Spleen (tissue), 11 donors: ENCODE results near the gene CLCN3. TPM values are rescaled to one million over a fixed set of nuclear protein-coding genes. Genes with fewer than 3 reads are reported as not detected.

Source experiments
- DNase-seq: peaks from one replicate; pipeline ENCODE4 v3.0.0-alpha.2; 2020
- H3K27ac ChIP-seq, 8 donors: fragments of 200-600 bp; sonication (generic) in 7 of 8; 1 replicate in 4 of 8; 2 replicates in 4 of 8; pipeline versions ENCODE4 v1.5.0 to v1.8.0; 2016 to 2021; ENCODE audit warnings: inconsistent platforms in 4 of 8, mild to moderate bottlenecking in 4 of 8, moderate library complexity in 1 of 8
- H3K27me3 ChIP-seq, 7 donors: fragments of 200-600 bp; sonication (generic) in 6 of 7; replicated peaks in 1 of 7; 1 replicate in 4 of 7; 2 replicates in 3 of 7; pipeline versions ENCODE4 v1.5.0 to v1.8.0; 2016 to 2021; ENCODE audit warnings: inconsistent platforms in 3 of 7, mild to moderate bottlenecking in 1 of 7
- H3K36me3 ChIP-seq, 6 donors: fragments of 200-600 bp; sonication (generic) in 5 of 6; 1 replicate in 4 of 6; 2 replicates in 2 of 6; pipeline versions ENCODE4 v1.5.0 to v1.8.0; 2016 to 2021; ENCODE audit warnings: inconsistent platforms in 2 of 6
- H3K4me1 ChIP-seq, 6 donors: fragments of 200-600 bp; sonication (generic) in 5 of 6; 1 replicate in 3 of 6; 2 replicates in 3 of 6; pipeline versions ENCODE4 v1.5.0 to v1.8.0; 2016 to 2021; ENCODE audit warnings: inconsistent platforms in 3 of 6
- H3K4me3 ChIP-seq, 8 donors: fragments of 200-600 bp; sonication (generic) in 7 of 8; 1 replicate in 4 of 8; 2 replicates in 4 of 8; pipeline versions ENCODE4 v1.5.0 to v1.8.0; 2016 to 2021; ENCODE audit warnings: inconsistent platforms in 4 of 8, mild to moderate bottlenecking in 4 of 8, moderate library complexity in 2 of 8
- H3K9me3 ChIP-seq, 8 donors: fragments of 200-600 bp; sonication (generic) in 7 of 8; 1 replicate in 4 of 8; 2 replicates in 4 of 8; pipeline versions ENCODE4 v1.5.0 to v1.8.0; 2016 to 2021; ENCODE audit warnings: inconsistent platforms in 4 of 8
- POLR2A ChIP-seq, 3 donors: fragments of 450-650 bp; IDR thresholded peaks; one replicate each; pipeline ENCODE4 v1.5.1; 2017; ENCODE audit warnings: antibody characterized with exemption in 3 of 3, mild to moderate bottlenecking in 1 of 3
- POLR2AphosphoS5 ChIP-seq, 3 donors: sonication (generic); formaldehyde crosslinking; IDR thresholded peaks; one replicate each; pipeline ENCODE4 v1.5.1; 2017; ENCODE audit warnings: antibody characterized with exemption in 3 of 3
- WGBS, 5 donors: extraction: QIAGEN DNeasy Blood & Tissue Kit in 3 of 5; methylation state at CpG; one replicate each; pipeline versions ENCODE4 v1.1.5 to v1.1.7; 2013 to 2018; 5-methylcytosine and 5-hydroxymethylcytosine counted together
- intact Hi-C: fragments of 100-400 bp; cut with DNase I; formaldehyde crosslinking; loops from one replicate; pipeline ENCODE4 v1.15.0; 2023; ENCODE audit warnings: low total_unique reads
- polyA plus RNA-seq, 3 donors: library from polyadenylated mRNA; stranded (reverse); fragments of 200-250 nt; gene quantifications; one replicate each; pipeline ENCODE4 v1.2.1, GENCODE V29; 2013
- total RNA-seq, 7 donors: library from RNA; depleted of rRNA in 3 of 7; stranded (reverse); fragments of >200 nt in 3 of 7; fragmentation: NEBNext Ultra II Directional in 4 of 7; extraction: Animal tissue kit (Norgen Biotek cat#: 25700) in 4 of 7; gene quantifications; one replicate each; pipeline versions ENCODE4 v1.1.0 to v1.2.1, GENCODE V29; 2016 to 2021
- TF ChIP-seq, protein P1 (sequence below), 11 experiments: fragments of 200-600 bp in 7 of 11; fragments of 450-650 bp in 4 of 11; sonication (generic) in 4 of 11; IDR thresholded peaks in 8 of 11; conservative IDR thresholded peaks in 3 of 11; 1 replicate in 7 of 11; 2 replicates in 4 of 11; pipeline versions ENCODE4 v1.4.0 to v1.8.0; 2016 to 2021; ENCODE audit warnings: antibody characterized with exemption in 11 of 11, inconsistent platforms in 4 of 11, mild to moderate bottlenecking in 1 of 11
- donor health status: healthy with polysubstance abuse.
- donor health status: DM: no; HTN: no; CAD: no; lungs with moderate emphysema.
- donor health status: DM: no; HTN: no; CAD: no.
- donor health status: Bipolar disorder and iron deficiency.
- donor health status: healthy.
- donor health status: DM: no; HTN: no; CAD: no.
- donor health status: DM: yes; HTN: yes; CAD: no.

Gene CLCN3
- total and polyA plus RNA-seq, 10 donors = 4.0 to 43.3 (median 30.4) TPM

DNA sequence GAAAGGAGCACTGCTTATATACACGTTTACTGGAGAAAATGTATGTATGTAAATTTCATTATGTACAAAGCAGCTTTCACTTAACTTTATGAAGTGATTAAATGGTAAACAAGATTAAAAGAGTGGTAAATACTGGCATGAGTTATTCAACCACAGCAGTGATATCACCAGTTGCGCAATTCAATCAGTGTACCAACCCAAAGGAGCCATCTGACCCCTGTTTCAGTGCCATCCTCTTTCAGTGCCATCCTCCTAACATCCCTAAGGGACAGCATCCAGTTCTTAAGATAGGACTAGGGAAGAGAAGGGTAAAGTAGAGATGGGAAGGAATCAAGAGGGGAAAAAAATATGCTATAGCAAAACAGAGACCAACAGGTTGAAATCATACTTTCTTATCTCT lies 121.2 kb downstream of the CLCN3 start:
- TF ChIP-seq POLR2A (IDR thresholded peaks at IDR 0.05) = no peak
- no peak for TF ChIP-seq POLR2AphosphoS5 (IDR thresholded peaks at IDR 0.05)
- TF ChIP-seq, protein P1, sequence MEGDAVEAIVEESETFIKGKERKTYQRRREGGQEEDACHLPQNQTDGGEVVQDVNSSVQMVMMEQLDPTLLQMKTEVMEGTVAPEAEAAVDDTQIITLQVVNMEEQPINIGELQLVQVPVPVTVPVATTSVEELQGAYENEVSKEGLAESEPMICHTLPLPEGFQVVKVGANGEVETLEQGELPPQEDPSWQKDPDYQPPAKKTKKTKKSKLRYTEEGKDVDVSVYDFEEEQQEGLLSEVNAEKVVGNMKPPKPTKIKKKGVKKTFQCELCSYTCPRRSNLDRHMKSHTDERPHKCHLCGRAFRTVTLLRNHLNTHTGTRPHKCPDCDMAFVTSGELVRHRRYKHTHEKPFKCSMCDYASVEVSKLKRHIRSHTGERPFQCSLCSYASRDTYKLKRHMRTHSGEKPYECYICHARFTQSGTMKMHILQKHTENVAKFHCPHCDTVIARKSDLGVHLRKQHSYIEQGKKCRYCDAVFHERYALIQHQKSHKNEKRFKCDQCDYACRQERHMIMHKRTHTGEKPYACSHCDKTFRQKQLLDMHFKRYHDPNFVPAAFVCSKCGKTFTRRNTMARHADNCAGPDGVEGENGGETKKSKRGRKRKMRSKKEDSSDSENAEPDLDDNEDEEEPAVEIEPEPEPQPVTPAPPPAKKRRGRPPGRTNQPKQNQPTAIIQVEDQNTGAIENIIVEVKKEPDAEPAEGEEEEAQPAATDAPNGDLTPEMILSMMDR (IDR thresholded peaks at IDR 0.05 in 8 of 11, conservative IDR thresholded peaks at IDR 0.05 in 3 of 11) = no peak
- WGBS, 5 donors = 93 to 98% (median 96%) methylated on average over 2 of the region's 2 CpGs
- intact Hi-C loops = no loop called here

DNA sequence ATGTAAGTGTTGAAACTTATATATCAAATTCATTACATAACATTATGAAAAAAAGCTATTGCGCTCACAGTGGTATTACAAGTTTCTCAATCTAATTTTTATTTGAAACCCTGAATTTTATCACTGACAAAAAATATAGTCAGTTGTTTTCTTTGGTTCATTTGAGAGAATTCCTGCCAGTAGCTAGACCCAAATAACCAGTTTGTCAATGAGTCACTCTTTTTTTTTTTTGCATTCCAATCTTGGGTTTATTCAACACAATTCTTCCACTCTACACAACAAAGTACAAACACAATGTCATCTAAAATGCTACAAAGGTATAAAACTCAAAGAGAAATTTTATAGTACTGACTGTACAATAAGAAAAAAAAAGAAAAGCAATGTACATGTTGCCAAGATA lies 124.2 kb downstream of the CLCN3 start:
- 90 to 100% (median 94%) methylated on average over 1 of the region's 1 CpG for WGBS, 5 donors
- TF ChIP-seq POLR2A (IDR thresholded peaks at IDR 0.05) (no peak), POLR2AphosphoS5 (IDR thresholded peaks at IDR 0.05) (no peak)
- Histone ChIP-seq H3K27ac (no peak overlapping the region), H3K4me3 (no peak overlapping the region), H3K9me3 (no peaks in the 10 kb centered on the region), H3K36me3 (peaks cover 3 to 80% (median 25%) of the 10 kb centered on the region in 6 donors), H3K4me1 (no peaks in the 10 kb centered on the region), H3K27me3 (no peaks in the 10 kb centered on the region)
- no peak for DNase-seq
- intact Hi-C loops = no loop called here

More for the DNA sequence above, 121.2 kb downstream of the CLCN3 start:
- Histone ChIP-seq H3K27ac (no peak overlapping the region), H3K4me3 (no peak overlapping the region), H3K4me1 (no peaks in the 10 kb centered on the region), H3K36me3 (peaks cover 3 to 82% (median 24%) of the 10 kb centered on the region in 6 donors), H3K27me3 (no peaks in the 10 kb centered on the region), H3K9me3 (peaks cover 0 to 3% (median 0%) of the 10 kb centered on the region in 8 donors)
- DNase-seq = no peak

DNA sequence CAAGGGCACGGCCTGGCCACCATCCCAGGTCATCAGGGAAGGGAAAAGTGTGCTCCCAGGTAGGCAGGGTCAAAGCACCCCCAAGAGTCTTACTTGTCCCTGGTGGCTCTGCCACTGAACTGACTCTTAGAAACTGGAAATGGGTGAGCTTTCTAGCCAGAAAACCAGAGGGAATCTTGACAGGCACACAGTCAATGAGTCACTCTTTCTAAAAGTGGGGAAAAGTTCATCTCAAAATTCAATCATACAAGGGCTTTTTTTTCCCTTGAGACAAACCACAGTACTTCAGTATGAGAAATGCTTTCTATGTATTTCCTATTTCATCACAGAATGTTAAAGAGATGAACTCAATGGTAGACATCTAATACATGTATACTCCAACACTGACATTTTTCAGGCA lies 124.9 kb downstream of the CLCN3 start:
- no peak for DNase-seq
- Histone ChIP-seq H3K27me3 (no peaks in the 10 kb centered on the region), H3K36me3 (peaks cover 0 to 80% (median 27%) of the 10 kb centered on the region in 6 donors), H3K4me1 (no peaks in the 10 kb centered on the region), H3K9me3 (no peaks in the 10 kb centered on the region), H3K27ac (no peak overlapping the region), H3K4me3 (no peak overlapping the region)
- WGBS, 5 donors = 100% methylated on average over 1 of the region's 1 CpG
- TF ChIP-seq, protein P1 (IDR thresholded peaks at IDR 0.05 in 8 of 11, conservative IDR thresholded peaks at IDR 0.05 in 3 of 11) = no peak
- TF ChIP-seq POLR2AphosphoS5 (IDR thresholded peaks at IDR 0.05) = no peak
- TF ChIP-seq POLR2A (IDR thresholded peaks at IDR 0.05) = no peak
- intact Hi-C loops = no loop called here

DNA sequence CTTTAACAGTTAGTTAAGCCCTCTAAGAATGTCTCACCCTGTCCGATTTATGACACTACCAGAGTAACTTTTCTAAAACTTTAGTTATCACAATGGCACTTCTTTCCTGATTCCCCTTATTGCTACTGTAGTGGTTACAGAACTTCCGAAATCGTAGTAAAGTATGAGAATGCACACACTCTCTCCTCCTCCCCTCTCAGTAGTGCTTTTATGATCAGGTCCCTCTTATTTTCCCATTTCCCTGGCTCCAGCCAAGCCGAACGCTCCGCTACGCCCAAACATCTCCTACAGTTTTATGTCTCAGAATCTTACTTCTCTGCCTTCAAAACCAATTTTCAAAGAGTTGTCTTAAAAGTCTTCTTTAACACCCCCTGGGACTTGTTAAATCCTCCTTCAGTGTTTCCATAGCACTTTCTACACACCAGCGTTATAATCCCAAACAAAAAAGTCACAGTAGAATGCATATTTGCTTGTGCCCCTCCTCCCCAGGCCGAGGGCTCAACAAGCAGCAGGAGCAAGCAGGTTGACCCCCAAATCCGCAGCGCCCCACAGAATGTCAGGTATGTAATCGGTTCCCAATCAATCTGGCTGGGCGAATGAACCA lies 136.7 kb downstream of the CLCN3 start:
- peak overlapping the region; percentile 73 to 98 (median 89) for H3K4me3 ChIP-seq
- TF ChIP-seq POLR2AphosphoS5 (IDR thresholded peaks at IDR 0.05) (no peak), POLR2A (IDR thresholded peaks at IDR 0.05) (no peak)
- TF ChIP-seq, protein P1 (IDR thresholded peaks at IDR 0.05 in 8 of 11, conservative IDR thresholded peaks at IDR 0.05 in 3 of 11) = no peak
- peaks cover 6 to 31% (median 19%) of the 10 kb centered on the region in 6 donors for H3K4me1 ChIP-seq
- peak overlapping the region; percentile 33 to 84 (median 78) for H3K27ac ChIP-seq
- H3K27me3 ChIP-seq = no peaks in the 10 kb centered on the region
- WGBS, 5 donors = 2 to 4% (median 3%) methylated on average over 13 of the region's 13 CpGs
- no peaks in the 10 kb centered on the region for H3K9me3 ChIP-seq
- peaks cover 0 to 16% (median 8%) of the 10 kb centered on the region in 6 donors for H3K36me3 ChIP-seq
- intact Hi-C loops = loop anchor here (5.0 kb wide), 1 partner anchor 145 kb away; the partner anchor contains the start of gene NEK1
- DNase-seq = no peak
